Measurements from ENCODE around the gene PIEZO2.

PIEZO2 gene

GRCh38 chr18:11033503-11033902, 115.9 kb downstream of the PIEZO2 start:
- H3K27ac ChIP-seq, result no peak overlapping the region
- ChIA-PET CTCF (interaction anchor here (0.6 kb wide), 1 partner anchor 18 kb away, joined by 3 read pairs; no protein-coding TSS in a partner anchor), POLR2A (ENCODE audit: low non-redundant PET) (no interaction called here)
- no peak for DNase-seq (ENCODE audit: low spot score)
- TF ChIP-seq CTCF (conservative IDR thresholded peaks at IDR 0.05; ENCODE audit: low read depth), result no peak

GRCh38 chr18:11031966-11032365, 117.4 kb downstream of the PIEZO2 start:
- no peak for DNase-seq (ENCODE audit: low spot score)
- CTCF ChIA-PET, result interaction anchor here (1.5 kb wide), 1 partner anchor 9 kb away, joined by 5 read pairs; no protein-coding TSS in a partner anchor
- H3K27ac ChIP-seq, result no peak overlapping the region
- no peak for TF ChIP-seq CTCF (conservative IDR thresholded peaks at IDR 0.05; ENCODE audit: low read depth)
- POLR2A ChIA-PET (ENCODE audit: low non-redundant PET), result no interaction called here

GRCh38 chr18:11029021-11029420, 120.3 kb downstream of the PIEZO2 start:
- DNase-seq (ENCODE audit: low spot score), result no peak
- CTCF ChIA-PET, result interaction anchor here (0.5 to 0.6 kb wide), 2 partner anchors 145 to 190 kb away, joined by 3 to 4 read pairs; no protein-coding TSS in a partner anchor
- no peak overlapping the region for H3K27ac ChIP-seq
- TF ChIP-seq CTCF (conservative IDR thresholded peaks at IDR 0.05; ENCODE audit: low read depth), result no peak
- POLR2A ChIA-PET (ENCODE audit: low non-redundant PET), result no interaction called here

DNA sequence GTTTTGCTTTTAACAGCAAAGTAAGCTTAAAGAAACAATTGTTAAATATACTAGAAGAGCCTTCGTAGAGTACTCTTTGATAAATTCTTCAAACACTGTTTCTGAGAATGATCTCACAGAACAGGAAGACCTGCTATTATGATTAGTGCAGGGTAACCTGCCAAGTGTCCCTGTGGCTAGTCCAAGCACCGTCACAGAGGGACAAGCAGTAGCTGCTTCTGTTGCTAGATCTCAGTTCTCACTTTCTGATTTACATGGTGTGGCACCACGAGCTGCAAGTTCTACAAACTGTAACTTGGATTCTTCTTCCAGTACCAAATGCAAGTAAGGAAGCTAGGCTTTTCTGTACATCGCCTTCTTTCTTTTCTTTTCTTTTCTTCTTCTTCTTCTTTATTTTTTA, 121.5 kb downstream of the PIEZO2 start:
- ChIA-PET POLR2A (ENCODE audit: low non-redundant PET) (no interaction called here), CTCF (interaction anchor here (0.6 kb wide), 1 partner anchor 485 kb away, joined by 3 read pairs; no protein-coding TSS in a partner anchor)
- no peak for TF ChIP-seq CTCF (conservative IDR thresholded peaks at IDR 0.05; ENCODE audit: low read depth)
- DNase-seq (ENCODE audit: low spot score), result no peak
- H3K27ac ChIP-seq, result no peak overlapping the region

- POLR2A ChIA-PET (ENCODE audit: low non-redundant PET), result no interaction called here
- no peak for DNase-seq (ENCODE audit: low spot score)
- TF ChIP-seq CTCF (conservative IDR thresholded peaks at IDR 0.05; ENCODE audit: low read depth), result no peak
- H3K27ac ChIP-seq, result no peak overlapping the region
- CTCF ChIA-PET, result interaction anchor here (0.6 kb wide), 1 partner anchor 269 kb away, joined by 3 read pairs; no protein-coding TSS in a partner anchor
Observed at GRCh38 chr18:11025671-11026070, 123.7 kb downstream of the PIEZO2 start.

GRCh38 chr18:11024928-11025669, 124.3 kb downstream of the PIEZO2 start:
- no peak for TF ChIP-seq CTCF (conservative IDR thresholded peaks at IDR 0.05; ENCODE audit: low read depth)
- no peak overlapping the region for H3K27ac ChIP-seq
- POLR2A ChIA-PET (ENCODE audit: low non-redundant PET), result no interaction called here
- DNase-seq (ENCODE audit: low spot score), result no peak
- CTCF ChIA-PET, result interaction anchor here (0.6 kb wide), 1 partner anchor 269 kb away, joined by 3 read pairs; no protein-coding TSS in a partner anchor
